HG02943 (cell line): ENCODE data around the gene OLFM2.
"Not testable (repeated sequence)": the region's sequence is repeated elsewhere in the genome, so short reads cannot be mapped to it uniquely, and the experiment has no call there.

Experiments used
- ATAC-seq: cut with Tn5 transposase; IDR thresholded peaks from one replicate; pipeline ENCODE4 v1.9.1; 2021; ENCODE audit warnings: mild to moderate bottlenecking, low read depth, moderate library complexity; ENCODE audit not compliant: unreplicated experiment

The OLFM2 gene

DNA sequence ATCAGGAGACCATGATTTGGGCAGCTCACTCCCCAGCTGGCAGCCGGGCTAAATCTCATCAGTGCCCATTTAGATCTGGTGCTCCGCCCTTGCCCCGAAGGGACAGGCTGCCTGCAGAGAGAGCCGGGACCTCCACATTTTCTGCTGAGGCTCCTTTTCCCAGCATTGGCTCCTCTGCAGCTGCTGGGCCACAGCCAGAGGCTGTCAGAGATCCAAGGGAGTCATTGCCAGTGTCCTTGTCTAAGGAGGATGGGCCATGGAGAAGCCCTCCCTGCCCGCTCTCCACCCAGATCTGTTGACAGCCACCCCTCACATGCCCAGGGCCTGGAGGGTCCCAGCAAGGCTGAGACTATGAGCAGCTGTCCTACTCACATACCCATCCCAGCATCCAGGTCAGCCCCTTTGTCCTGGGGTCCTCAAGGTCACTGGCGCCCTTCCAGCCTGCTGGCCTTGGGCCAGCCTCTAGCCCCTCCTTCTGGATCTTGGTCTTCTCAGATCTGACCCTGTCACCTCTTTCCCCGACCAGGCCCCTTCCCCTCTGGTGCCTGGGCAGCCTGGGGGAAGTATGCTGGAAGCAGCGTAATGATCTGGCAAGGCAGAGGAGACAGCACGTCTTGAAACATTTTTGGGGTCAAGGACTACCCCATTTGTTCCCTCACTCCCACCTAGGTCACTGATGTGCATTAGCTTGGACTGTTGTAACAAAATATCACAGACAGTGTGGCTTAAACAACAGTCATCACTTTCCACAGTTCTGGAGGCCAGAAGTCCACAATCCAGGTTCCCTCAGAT lies 93.3 kb downstream of the OLFM2 start:
- ATAC-seq, result no peak

DNA sequence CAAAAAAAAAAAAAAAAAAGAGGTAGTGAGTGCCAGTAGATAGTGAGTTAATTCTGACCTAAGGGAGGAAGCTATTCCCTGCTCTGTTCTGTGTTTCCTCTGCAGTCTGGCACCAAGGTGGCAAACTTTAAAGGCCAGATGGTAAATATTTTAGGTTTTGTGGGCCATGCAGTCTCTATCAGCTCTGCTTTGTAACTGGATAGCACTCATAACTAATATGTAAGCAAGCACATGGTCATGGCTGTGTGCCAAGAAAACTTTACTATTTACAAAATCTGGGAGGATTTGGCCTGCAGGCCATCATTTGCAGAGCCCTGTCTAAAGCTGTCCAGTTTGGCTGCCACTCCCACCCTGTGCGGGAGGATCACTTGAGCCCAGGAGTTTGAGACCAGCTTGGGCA lies 96.9 kb downstream of the OLFM2 start:
- no peak for ATAC-seq

DNA sequence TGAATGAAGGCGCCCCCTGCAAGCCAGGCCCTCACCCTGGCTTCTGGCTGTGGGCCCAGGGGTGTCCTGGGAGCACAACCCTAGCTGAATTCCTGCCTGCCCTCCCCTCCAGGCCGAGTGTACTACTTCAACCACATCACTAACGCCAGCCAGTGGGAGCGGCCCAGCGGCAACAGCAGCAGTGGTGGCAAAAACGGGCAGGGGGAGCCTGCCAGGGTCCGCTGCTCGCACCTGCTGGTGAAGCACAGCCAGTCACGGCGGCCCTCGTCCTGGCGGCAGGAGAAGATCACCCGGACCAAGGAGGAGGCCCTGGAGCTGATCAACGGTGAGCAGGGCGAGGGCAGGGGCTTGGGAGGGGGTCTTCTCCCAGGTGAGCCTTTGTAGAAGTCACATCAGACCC lies 98.0 kb downstream of the OLFM2 start:
- no peak for ATAC-seq

DNA sequence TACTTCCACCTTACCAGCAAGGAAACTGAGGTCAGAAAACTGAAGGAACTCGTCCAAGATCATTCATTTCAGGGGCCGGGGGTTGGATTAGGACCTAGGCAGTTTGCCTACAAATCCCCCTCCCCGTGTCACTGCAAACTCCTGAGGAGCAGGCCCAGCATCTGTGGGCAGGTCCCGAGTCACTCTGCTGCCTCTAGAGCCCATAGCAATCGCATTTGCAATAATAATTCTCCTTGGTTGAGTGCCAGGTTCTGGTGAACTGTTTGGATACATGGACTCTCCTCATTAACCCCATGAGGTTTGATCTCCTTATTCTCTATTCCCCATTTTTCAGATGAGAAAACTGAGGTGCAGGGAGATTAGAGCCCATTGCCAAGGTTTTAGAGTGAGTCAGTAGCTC lies 100.3 kb downstream of the OLFM2 start:
- no peak for ATAC-seq

DNA sequence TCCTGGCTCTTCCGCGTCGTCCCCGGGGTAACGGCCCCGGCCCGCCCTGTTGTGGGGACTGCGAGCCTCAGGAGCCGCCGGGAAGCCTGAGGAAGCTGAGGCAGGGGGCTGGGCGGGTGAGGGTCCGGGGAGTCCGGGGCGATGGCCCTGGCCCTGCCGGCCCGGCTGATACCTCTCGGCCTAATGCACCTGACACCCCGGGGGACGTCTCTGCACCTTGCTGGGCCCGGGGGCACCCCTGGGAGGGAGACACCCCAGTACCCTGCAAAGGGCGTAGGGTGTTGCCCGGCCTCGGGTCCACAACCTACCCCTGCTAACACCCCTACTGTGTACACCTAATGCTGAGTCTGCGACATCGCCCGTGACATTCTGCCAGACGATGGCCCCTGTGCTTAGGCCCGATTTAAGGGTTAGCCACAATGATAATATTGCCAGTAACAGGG lies 100.8 kb downstream of the OLFM2 start:
- peak; percentile 21 for ATAC-seq

DNA sequence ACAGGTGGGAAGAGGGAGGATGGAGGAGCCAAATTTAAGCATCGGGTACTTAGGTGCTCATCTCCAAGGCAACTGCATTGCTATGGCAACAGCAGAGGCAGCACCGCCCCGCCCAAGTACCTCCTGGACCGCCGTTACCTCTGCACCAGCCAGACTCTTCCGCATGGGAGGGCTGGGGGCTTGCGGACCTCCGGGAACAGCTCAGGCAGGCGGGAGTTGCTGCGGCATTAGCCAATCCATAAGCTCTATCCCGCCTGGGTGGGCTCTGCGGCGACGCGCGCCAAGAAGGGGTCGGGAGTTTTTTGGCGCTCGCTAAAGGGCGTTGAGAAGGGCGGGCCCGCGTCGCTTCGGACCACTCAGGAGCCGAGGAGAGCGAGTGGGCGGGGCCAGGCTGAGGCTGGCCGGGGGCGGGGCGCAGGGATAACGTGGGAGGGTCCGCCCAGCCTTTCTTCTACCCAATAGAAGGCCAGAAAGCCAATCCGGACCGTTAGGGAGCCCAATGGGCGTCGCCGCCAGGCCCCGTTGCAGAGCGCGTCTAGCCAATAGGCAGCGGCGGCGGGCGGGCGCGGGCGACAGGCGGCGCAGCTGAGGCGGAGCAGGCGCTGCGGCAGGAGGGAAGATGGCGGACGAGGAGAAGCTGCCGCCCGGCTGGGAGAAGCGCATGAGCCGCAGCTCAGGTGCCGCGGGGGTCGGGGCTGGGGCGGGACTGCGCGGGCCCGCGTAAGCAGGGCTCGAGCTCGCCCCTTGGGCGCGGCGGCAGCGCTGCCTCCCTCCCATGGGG lies 101.4 kb downstream of the OLFM2 start, which contains the start of gene PIN1:
Gene PIN1 (plus strand): TSS at position 593 of the 781 bp plus-strand sequence. CDS start 27 bp downstream, at position 620.
- peak; percentile 93 for ATAC-seq

DNA sequence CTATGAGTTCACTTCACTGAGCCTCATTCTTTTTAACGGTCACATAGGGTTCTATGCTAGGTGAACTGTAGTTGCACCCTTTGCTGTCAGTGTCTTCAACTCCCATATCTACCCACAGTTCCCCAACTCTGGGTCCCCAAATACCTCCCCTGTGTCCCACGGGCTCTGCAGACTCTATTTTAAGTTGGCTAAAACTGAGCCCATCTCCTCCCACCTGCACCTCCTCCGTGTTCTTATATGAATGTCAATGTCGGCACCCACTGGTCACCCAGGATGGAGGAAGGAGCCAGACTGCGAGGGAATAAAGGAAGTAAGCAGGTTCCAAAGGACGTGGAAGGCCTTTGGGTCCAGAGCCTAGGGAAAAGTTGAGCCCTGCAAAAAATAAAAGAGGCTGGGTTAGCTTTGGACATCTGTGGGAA lies 102.0 kb downstream of the OLFM2 start:
- ATAC-seq, result no peak

DNA sequence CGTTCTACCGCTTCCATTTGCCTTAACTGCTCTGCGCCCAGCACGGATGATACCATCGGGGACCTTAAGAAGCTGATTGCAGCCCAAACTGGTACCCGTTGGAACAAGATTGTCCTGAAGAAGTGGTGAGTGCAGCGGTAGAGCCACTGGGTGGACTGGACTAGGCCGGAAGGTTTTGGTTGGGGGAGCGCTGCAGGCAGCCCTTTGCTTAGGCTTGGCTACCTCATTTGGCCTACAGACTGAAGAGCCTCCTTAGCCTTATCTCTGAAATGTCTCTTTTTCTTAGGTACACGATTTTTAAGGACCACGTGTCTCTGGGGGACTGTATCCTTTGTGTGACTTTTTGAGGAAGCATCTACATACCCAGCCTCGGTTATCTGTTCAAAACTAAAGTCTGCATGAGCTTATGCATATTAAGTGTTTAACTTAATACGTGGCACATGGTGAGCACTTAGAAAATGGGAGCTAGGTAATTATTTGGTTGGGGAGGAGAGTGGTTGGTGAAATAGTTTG lies 107.7 kb downstream of the OLFM2 start:
- ATAC-seq, result no peak

DNA sequence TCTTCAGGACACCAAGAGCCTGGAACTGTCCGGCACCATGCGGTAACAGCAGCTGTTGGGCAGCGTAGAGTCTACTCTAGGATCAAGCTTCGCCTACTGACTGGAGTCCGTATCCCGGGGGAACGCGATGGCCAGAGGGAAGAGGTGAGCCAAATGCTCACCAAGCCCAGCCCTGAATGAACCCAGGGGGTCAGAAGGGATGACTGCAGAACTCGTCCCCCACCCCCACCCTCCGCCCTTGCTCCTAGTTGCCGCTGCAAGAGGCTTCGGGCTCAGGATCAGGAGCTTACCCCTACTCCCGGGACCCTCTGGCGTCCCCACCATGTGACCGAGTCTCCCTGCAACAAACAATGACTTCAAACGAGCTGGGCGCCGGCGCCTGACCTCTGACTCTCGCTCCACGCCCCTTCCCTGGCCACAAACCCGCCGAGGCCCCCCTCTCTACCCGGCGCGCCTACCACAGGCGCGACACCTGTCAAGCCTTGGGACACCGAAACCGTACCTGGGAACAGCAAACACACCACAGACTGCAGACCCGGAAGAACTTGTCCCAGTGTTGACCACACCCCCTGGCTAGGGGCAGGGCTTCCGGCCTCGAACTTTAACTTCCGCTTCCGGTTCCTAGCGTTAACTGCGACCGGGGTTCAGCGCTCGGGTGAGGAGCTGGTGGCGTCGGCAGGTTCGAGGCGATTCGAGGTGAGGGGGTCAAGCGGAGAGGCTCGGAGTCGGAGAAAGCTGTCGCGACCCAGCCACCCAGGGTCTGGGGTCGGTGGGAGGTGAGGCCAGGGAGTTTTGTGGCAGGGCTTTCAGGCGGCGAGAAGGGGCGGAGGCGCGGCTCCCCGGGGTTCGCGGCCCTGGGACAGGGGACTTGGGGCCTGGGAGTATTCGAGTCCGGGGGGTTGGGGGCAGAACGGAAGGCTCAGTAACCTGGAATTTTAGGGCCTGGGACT lies 108.8 kb downstream of the OLFM2 start, which contains the start of gene UBL5:
Gene UBL5 (plus strand): TSS at position 630 of the 950 bp plus-strand sequence. CDS start 420 bp downstream, outside the sequence.
- ATAC-seq, result peak; percentile 68

DNA sequence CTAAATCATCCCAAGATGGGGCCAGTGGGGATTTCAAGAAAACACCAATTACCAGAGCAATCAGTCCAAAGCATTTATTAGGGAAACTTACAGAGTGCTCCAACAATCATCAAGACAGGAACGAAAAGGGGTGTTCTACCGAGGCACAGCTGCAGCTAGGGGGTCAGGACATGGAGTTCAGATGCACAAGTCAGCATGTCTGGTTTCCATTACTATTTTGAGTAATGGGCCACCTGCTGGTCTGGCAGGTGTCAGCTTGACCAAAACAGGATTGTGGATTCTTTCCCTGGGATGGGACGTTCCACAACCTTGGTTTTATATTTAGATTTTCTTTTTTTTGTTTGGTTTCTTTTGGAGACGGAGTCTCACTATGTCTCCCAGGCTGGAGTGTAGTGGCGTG lies 112.5 kb downstream of the OLFM2 start:
- ATAC-seq, result no peak

DNA sequence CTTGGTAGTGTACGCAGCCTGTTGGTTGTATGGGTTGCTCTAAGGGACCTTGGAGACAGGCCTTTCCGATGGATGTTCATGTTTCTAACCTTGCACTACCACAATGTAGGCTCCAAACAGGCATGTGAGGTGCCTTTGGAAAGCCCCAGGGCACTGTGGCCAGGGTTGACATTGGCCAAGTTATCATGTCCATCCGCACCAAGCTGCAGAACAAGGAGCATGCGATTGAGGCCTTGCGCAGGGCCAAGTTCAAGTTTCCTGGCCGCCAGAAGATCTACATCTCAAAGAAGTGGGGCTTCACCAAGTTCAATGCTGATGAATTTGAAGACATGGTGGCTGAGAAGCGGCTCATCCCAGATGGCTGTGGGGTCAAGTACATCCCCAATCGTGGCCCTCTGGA lies 116.3 kb downstream of the OLFM2 start:
- not testable (repeated sequence) for ATAC-seq

DNA sequence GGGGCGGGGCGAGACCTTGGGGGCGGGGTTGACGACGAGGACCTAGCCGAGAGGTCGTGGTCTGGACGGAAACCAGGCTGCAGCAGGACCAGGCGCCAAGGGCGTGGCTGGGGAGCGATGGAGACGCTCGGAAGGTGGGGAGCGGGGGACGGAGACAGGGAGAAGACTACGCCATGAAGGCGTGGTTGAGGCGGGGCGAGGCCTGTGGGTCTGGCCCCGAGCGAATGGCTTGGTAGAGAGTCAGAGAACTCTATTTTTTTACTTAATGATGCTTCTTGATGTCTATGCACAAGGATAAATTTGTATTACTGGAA lies 116.8 kb downstream of the OLFM2 start:
- no peak for ATAC-seq

DNA sequence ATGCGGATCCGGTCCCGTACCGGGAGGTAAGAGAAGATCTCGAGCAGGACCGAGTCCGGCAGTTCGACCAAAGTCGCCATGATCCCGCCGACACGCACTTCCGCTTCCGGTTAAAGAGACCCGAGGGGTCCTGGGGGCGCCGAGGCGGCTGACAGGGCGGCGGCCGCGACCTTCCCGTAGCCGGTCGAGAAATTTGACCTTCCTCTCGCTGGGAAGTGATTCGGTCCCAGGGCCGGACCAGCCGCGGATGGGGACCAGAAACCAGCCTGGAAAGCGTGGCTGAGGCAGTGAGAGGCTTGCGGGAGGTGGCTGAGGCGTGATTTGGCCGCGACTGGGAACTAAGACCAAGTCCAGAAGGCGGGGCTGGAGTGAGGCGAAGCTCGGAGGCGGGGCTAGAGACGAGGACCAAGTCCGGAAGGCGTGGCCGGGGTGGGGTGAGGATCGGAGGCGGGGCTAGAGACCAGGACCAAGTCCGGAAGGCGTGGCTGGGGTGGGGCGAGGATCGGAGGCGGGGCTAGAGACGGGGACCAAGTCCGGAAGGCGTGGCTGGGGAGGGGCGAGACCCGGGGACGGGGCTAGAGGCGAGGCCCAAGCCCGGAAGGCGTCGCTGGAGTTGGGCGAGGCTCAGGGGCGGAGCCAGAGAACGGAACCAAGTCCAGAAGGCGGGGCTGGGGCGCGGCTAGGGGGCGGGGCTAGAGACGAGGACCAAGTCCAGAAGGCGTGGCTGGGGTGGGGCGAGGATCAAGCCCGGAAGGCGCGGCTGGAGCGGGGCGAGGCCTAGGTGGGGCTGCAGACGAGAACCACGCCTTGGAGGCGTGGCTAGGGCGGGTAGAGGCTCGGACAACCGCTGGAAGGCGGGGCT lies 117.3 kb downstream of the OLFM2 start, which contains the start of gene FBXL12:
Gene FBXL12 (minus strand): TSS at position 346 of the 862 bp plus-strand sequence. CDS start 266 bp downstream, at position 80.
- peak; percentile 81 for ATAC-seq

DNA sequence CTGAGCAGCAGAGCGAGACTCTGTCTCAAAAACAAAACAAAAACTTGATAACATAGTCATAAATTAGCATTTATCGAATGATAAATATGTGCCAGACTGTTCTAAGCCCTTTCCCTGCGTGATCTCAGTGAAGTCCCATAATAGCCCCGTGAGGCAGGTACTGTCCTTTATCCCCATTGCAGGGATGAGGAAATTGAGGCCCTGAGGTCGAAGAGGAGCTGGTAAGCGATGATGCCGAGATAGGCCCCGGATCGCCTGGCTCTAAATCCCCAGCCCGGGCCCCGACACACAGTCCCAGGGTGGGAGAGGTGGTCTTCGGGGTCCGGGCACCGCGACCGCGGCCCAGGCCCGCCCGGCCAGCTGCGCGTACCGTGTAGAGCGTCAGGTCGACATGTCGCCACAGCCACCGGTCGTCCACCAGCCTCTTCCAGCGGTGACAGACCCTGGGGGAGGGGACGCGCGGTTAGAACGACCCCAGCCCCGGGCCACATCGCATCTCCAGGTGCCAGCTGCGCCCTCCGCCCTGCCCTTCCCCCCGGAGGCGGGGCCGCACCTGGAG lies 118.1 kb downstream of the OLFM2 start:
- ATAC-seq, result no peak

DNA sequence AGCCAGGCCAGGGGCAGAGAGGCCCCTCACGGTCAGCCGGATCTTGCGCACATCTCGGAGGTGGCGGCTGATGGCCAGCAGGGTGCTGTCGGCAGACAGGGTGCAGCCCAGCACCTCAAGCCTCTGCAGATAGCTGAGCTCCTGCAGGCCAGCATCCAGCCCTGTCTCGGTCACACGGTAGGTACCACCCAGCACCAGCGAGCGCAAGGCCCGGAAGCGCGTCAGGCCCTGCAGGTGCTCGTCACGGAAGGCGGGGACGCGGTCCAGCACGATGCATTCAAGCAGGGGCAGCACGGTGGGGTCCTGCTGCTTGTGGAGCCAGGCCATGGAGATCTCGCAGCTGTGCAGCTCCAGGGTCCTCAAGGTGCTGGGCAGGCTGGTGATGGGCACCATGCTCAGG lies 125.2 kb downstream of the OLFM2 start:
- ATAC-seq, result no peak

DNA sequence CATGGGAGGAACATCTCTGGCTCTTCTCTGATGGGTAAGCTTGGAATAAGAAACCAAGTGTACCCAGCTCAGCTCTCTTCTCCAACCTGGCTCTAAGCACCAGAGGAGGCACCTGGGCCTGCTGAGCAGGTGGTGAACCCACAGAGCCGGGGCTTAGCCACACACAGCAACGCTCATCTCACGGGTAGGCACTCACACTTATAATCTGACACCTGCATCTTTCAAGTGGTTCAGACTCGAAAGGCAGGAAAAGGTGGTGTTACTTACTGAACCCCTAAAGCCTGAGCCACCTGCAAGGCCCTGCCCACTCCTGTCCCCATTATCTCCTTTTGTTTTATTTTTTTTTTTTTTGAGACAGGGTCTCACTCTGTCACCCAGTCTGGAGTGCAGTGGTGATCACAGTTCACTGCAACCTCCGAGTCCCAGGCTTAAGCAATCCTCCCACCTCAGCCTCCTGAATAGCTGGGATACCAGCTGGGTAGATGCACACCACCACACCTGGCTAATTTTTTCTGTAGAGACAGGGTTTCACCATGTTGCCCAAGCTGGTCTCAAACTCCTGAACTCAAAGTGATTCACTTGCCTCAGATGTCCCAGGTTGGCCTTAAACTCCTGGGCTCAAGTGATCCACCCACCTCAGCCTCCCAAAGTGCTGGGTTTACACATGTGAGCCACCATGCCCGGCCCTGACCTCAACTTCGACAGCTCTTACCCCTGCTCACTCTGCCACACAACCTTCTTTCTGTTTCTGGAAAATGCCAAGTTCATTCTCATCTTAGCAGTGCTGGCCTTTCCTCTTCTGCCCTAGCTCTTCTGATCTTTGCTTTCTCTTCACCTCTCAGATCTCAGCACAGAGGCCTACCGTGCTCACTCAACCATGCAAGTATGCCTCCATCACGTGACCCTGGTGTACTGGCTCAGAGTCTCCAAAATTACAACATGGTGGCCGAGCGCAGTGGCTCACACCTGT lies 127.2 kb downstream of the OLFM2 start:
- ATAC-seq, result no peak

DNA sequence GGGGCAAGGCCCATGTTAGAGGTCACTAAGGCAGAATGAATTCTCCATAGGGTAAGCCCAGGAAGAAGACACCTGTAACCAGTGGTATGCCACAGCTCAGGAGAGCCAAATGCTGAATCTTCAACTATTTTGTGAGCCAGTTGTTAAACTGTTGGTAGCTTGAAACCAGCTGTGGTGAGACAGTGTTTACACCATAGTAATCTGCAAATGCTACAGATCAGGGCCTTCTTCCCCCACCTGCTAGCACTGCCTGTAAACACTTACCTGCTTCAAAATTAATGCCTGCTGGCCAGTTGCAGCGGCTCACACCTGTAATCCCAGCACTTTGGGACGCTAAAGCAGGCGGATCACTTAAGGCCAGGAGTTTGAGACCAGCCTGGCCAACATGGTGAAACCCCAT lies 129.5 kb downstream of the OLFM2 start:
- no peak for ATAC-seq
